ENCODE data around the gene CLNS1A. TPM values are rescaled to one million over a fixed set of nuclear protein-coding genes. Genes with fewer than 3 reads are reported as not detected.

CLNS1A gene
- total RNA-seq, 1 experiment from 2014 or later, result 147 TPM

GRCh38 chr11:77672264-77672663, 34.7 kb upstream of the CLNS1A start:
- no peak for DNase-seq (ENCODE audit: low spot score)

More at GRCh38 chr11:77672264-77672663, 34.7 kb upstream of the CLNS1A start:
- H3K4me3 Mint-ChIP-seq, result no peak overlapping the region
- H3K36me3 Mint-ChIP-seq, result peaks cover 83% of the 10 kb centered on the region
- POLR2A ChIA-PET, result no interaction called here
- CTCF ChIA-PET, result no interaction called here
- H3K27me3 Mint-ChIP-seq (ENCODE audit: low read depth), result no peaks in the 10 kb centered on the region
- TF ChIP-seq USF2 (CRISPR knock-in tag; IDR thresholded peaks at IDR 0.05) (no peak), AR (CRISPR knock-in tag; IDR thresholded peaks at IDR 0.05) (no peak), PRDM15 (CRISPR knock-in tag; IDR thresholded peaks at IDR 0.05) (no peak), SMAD3 (CRISPR knock-in tag; IDR thresholded peaks at IDR 0.05; ENCODE audit: borderline replicate concordance) (no peak), ZNF396 (CRISPR knock-in tag; IDR thresholded peaks at IDR 0.05; ENCODE audit: borderline replicate concordance) (no peak), ZSCAN18 (CRISPR knock-in tag; IDR thresholded peaks at IDR 0.05) (no peak), E2F1 (CRISPR knock-in tag; IDR thresholded peaks at IDR 0.05) (no peak), IRF2 (CRISPR knock-in tag; IDR thresholded peaks at IDR 0.05; ENCODE audit: borderline replicate concordance, low read depth) (no peak)
- H3K4me1 Mint-ChIP-seq, result no peaks in the 10 kb centered on the region
- H3K27ac Mint-ChIP-seq, result no peak overlapping the region
- ATAC-seq, result no peak
- H3K9me3 Mint-ChIP-seq, result no peaks in the 10 kb centered on the region

Data from WTC11 (cell line).